GM12892 (cell line): Measurements from ENCODE around the gene FBXW9.

Experiments
- POLR2A ChIP-seq: IDR thresholded peaks from 2 replicates; pipeline ENCODE4 v1.6.1; 2011; ENCODE audit warnings: low read depth, low read length, control low read depth
- POLR2AphosphoS5 ChIP-seq: IDR thresholded peaks from 2 replicates; pipeline ENCODE4 v1.6.1; 2011; ENCODE audit warnings: low read depth, low read length, control low read depth
- TAF1 ChIP-seq: IDR thresholded peaks from 2 replicates; pipeline ENCODE4 v1.6.1; 2011; ENCODE audit warnings: low read depth, mild to moderate bottlenecking, control low read depth, low read length, borderline replicate concordance

DNA sequence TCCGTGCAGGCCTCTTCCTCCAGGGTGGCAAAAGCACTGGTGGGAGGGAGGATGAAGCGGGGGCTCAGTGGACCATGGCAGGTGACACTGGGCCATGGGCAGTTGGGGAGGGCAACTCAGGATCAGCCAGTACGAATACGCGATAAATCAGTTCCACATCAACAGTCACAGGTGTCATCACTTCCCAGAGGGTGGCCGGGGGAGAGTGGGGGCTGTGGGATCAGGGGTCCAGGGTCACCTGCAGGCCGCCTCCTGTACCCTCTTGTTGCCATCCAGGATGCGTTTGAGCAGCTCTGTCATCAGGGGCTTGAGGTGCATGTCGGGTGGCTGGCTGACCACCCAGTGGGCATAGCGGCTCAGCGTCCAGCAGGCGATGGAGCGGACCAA is 9.9 kb upstream of the FBXW9 start:
- TF ChIP-seq TAF1 (no peak), POLR2A (no peak), POLR2AphosphoS5 (no peak)
